ENCODE data around the gene PPP2R2D. TPM values are rescaled to one million over a fixed set of nuclear protein-coding genes. Genes with fewer than 3 reads are reported as not detected.
A peak's percentile ranks its signal among the peaks of the same experiment; 100 is the strongest.

PPP2R2D gene
- total RNA-seq, 1 donor from 2014 or later, result 27.9 TPM

- DNase-seq, result no peak
Observed at GRCh38 chr10:131954356-131954965, 53.7 kb downstream of the PPP2R2D start.

GRCh38 chr10:131955591-131956340, 55.0 kb downstream of the PPP2R2D start:
- DNase-seq, result no peak

- DNase-seq, result no peak
Observed at GRCh38 chr10:131959841-131960240, 59.0 kb downstream of the PPP2R2D start.

GRCh38 chr10:131960631-131961046, 59.8 kb downstream of the PPP2R2D start:
- no peak for DNase-seq

GRCh38 chr10:131961047-131961776, 60.4 kb downstream of the PPP2R2D start:
- no peak for DNase-seq

GRCh38 chr10:131961777-131962662, 61.2 kb downstream of the PPP2R2D start:
- DNase-seq, result no peak

GRCh38 chr10:131963350-131963749, 62.5 kb downstream of the PPP2R2D start:
- DNase-seq, result no peak

GRCh38 chr10:131963811-131964210, 63.0 kb downstream of the PPP2R2D start:
- DNase-seq, result no peak

GRCh38 chr10:131964298-131964697, 63.5 kb downstream of the PPP2R2D start:
- no peak for DNase-seq

- no peak for DNase-seq
Observed at GRCh38 chr10:131968949-131969348, 68.1 kb downstream of the PPP2R2D start.

- DNase-seq, result no peak
Observed at GRCh38 chr10:131970946-131971345, 70.1 kb downstream of the PPP2R2D start.

GRCh38 chr10:131971591-131971990, 70.8 kb downstream of the PPP2R2D start:
- DNase-seq, result no peak

GRCh38 chr10:131972474-131973071, 71.8 kb downstream of the PPP2R2D start:
- peak; percentile 60 for DNase-seq

GRCh38 chr10:131973160-131973951, 72.5 kb downstream of the PPP2R2D start:
- DNase-seq, result no peak

- DNase-seq, result no peak
Observed at GRCh38 chr10:131974034-131974817, 73.4 kb downstream of the PPP2R2D start.

- no peak for DNase-seq
Observed at GRCh38 chr10:131975003-131975402, 74.2 kb downstream of the PPP2R2D start.

GRCh38 chr10:131975796-131976195, 75.0 kb downstream of the PPP2R2D start:
- DNase-seq, result no peak

- no peak for DNase-seq
Observed at GRCh38 chr10:131977323-131978096, 76.7 kb downstream of the PPP2R2D start.

- DNase-seq, result no peak
Observed at GRCh38 chr10:131978366-131978765, 77.6 kb downstream of the PPP2R2D start.

GRCh38 chr10:131978851-131979250, 78.0 kb downstream of the PPP2R2D start:
- DNase-seq, result no peak
